Camera-type eye (tissue), 1 donor: ENCODE data around the gene BORCS5. TPM values are rescaled to one million over a fixed set of nuclear protein-coding genes. Genes with fewer than 3 reads are reported as not detected.

ENCODE experiments used
- total RNA-seq: library from RNA; depleted of rRNA; stranded (reverse); fragments of >200 nt; gene quantifications from one replicate; pipeline ENCODE4 v1.2.3, GENCODE V29; 2014

The BORCS5 gene
- total RNA-seq: 23.9 TPM

DNA sequence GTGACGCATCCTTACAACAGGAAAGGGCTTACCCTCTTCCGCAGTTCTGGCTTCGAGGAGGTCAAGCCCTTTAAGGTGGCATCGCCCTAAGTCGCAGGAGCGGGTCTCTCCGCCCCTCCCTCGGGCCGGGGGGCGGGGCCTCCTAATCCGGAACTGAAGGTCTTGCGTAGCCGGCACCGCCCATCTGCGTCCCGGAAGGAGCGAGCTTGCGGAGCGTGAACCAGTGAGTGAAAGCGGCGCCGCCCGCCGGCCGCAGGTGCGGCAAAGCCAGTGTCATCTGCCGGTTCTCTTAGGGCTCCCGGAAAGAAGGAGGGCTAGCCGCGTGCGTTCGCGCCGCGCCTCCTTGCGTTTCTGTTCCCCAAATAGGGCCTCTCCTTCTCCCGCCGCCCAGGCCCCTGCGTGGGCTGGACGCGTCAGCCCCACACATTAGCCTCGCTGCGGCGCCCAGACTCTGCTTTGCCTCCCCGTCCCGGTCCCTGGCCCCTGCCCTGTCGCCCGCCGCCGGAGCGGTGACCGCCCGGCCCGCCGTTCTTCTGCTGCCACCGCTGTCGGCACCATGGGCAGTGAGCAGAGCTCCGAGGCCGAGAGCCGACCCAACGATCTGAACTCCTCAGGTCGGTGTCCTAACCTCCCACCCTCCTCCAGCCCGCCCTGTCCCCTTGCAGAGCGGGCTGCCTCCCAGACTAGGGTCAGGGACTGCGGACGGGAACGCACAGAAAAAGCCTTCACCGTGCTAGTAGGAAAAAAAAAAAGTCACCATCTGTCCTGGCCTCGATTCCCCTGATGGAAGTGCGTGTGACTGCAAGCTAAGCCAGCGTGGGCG is at the start of gene BORCS5:
TSS of gene BORCS5 (plus strand) at position 183 of the 823 bp plus-strand sequence. CDS start at position 557, 374 bp downstream.

DNA sequence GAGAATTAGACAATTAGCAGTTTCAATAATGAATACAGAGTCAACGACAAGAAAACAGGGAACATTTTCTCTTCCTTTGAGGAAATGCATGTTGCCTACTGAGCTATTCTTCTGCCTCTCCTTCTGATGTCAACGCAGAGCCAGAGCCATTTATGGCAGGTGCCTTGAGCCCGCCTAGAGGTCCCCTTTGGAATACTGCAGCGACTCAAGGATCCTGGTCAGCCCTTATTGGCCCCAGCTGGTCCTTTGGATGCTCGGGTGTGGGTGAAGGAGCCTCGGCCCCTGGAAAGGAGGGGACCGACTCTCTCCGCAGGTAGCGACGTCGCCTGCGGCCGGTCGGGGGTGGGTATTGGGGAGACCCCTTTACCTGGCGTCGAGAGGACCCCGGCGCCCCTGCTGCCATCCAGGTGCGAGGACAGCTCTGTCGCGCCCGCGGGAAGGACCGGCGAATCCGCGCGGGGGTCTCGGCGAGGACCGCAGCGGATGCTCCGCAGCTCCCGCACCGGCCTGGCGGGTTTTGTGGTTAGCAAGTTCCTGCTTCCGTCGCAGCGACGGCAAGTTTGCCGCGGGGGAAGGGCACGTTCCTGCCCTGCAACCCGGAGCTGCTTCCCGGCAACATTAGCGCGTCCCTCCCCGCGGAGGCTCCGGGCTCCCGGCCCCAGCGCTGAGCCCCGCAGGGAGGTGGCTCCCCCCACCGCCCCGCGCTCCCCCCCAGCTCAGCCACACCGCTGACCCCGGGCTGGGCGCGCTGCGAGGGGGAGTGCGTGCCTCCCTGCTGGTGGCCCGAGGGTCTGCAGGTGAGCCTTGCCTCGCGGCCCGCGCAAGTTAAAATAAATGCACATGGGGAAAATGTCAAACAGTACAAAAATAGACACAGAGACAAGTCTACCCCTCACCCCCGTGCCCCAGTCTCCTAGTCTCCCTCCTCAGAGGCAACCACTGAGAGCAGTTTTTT is 6.9 kb upstream of the BORCS5 start, which contains the start of gene MANSC1:
TSS of gene MANSC1 (minus strand) at position 532 of the 955 bp plus-strand sequence. CDS start 6,928 bp downstream, outside the sequence.

Other genes starting within 250 kb of the BORCS5 start
- gene LRP6, start 90.0 kb upstream of the BORCS5 start, total RNA-seq: 110 TPM
- 5.6 TPM for gene MANSC1, start 6.8 kb upstream of the BORCS5 start, total RNA-seq
- 46.8 TPM for gene DUSP16, start 205.8 kb downstream of the BORCS5 start, total RNA-seq